HCT116 (cell line): Measurements from ENCODE around the gene PCED1A. TPM values are rescaled to one million over a fixed set of nuclear protein-coding genes. Genes with fewer than 3 reads are reported as not detected.

Experiments
- ATAC-seq: fragments of 200-7000 bp; cut with Tn5 transposase; 2 replicates; pipeline ENCODE4 v1.9.1; 2020; ENCODE audit warnings: mild to moderate bottlenecking, moderate library complexity
- BruUV-seq: library from RNA; stranded (reverse); fragments of 400-500 nt; replicated peaks from 2 replicates; lab custom pipeline; 2021; lab: Mats Ljungman, UMichigan
- CTCF ChIA-PET: fragments of 300-600 bp; sonication (Branson Sonifier 250); formaldehyde crosslinking; loops from one replicate; lab custom pipeline; 2021; ENCODE audit warnings: antibody characterized with exemption; lab: Charles Lee
- POLR2A ChIA-PET: fragments of 300-600, 350-600 bp; sonication (Branson Sonifier 250); formaldehyde crosslinking; loops from one replicate; lab custom pipeline; 2021; ENCODE audit warnings: antibody characterized with exemption; lab: Charles Lee
- RAD21 ChIA-PET, 2 experiments: fragments of 300-600 bp; sonication (Branson Sonifier 250); formaldehyde crosslinking; loops; one replicate each; lab custom pipeline; 2023; ENCODE audit warnings: low total read pairs in 2 of 2; ENCODE audit not compliant: uncharacterized antibody in 2 of 2, unreplicated experiment in 2 of 2, low non-redundant PET in 1 of 2; lab: Charles Lee
- DNase-seq: peaks from one replicate; pipeline ENCODE4 v3.0.0-alpha.2; 2010; ENCODE audit warnings: low read depth, low spot score
- H2AFZ ChIP-seq: fragments of 200-600 bp; shearing (Covaris generic), sonication (generic); 2 replicates; pipeline ENCODE4 v1.6.1; 2017; ENCODE audit warnings: low read depth, mixed run types, mixed read lengths, antibody characterized with exemption, low read length; ENCODE audit not compliant: poor library complexity, severe bottlenecking
- H3K27ac ChIP-seq: 2 replicates; pipeline ENCODE4 v1.5.1; 2012; ENCODE audit warnings: low read depth, low read length
- H3K27me3 ChIP-seq: fragments of 200-600 bp; sonication (generic); 2 replicates; pipeline ENCODE4 v1.6.1; 2016; ENCODE audit warnings: mixed run types, low read length, mixed read lengths; ENCODE audit not compliant: insufficient read depth
- H3K36me3 ChIP-seq, 2 experiments: fragments of 200-500 bp in 1 of 2; fragments of 200-600 bp in 1 of 2; sonication (Bioruptor generic) in 1 of 2; sonication (generic) in 1 of 2; 2 replicates each; pipeline versions ENCODE4 v1.5.1 to v1.6.1; 2014 to 2016; ENCODE audit warnings: low read length in 2 of 2, inconsistent platforms in 1 of 2, mixed read lengths in 1 of 2, mixed run types in 1 of 2; ENCODE audit not compliant: insufficient read depth in 2 of 2, control insufficient read depth in 1 of 2
- H3K4me1 ChIP-seq, 2 experiments: fragments of 200-600 bp in 1 of 2; sonication (generic) in 1 of 2; 2 replicates each; pipeline versions ENCODE4 v1.5.1 to v1.6.1; 2012 to 2017; ENCODE audit warnings: low read length in 2 of 2, inconsistent platforms in 1 of 2, mild to moderate bottlenecking in 1 of 2, mixed read lengths in 1 of 2, mixed run types in 1 of 2, moderate library complexity in 1 of 2; ENCODE audit not compliant: insufficient read depth in 2 of 2, control insufficient read depth in 1 of 2
- H3K4me2 ChIP-seq: fragments of 200-600 bp; sonication (generic); 2 replicates; pipeline ENCODE4 v1.6.1; 2017; ENCODE audit warnings: mixed run types, low read length, mixed read lengths
- H3K4me3 ChIP-seq, 2 experiments: fragments of 200-600 bp in 1 of 2; sonication (generic) in 1 of 2; replicated peaks in 1 of 2; 2 replicates each; pipeline ENCODE4 v1.5.1; 2011 to 2016; ENCODE audit warnings: low read length in 2 of 2, control low read depth in 1 of 2, low read depth in 1 of 2, mild to moderate bottlenecking in 1 of 2, mixed read lengths in 1 of 2, mixed run types in 1 of 2
- H3K79me2 ChIP-seq: fragments of 200-600 bp; sonication (generic); 2 replicates; pipeline ENCODE4 v1.6.1; 2017; ENCODE audit warnings: mild to moderate bottlenecking, mixed run types, low read length, moderate library complexity, mixed read lengths; ENCODE audit not compliant: insufficient read depth
- H3K9ac ChIP-seq: fragments of 200-600 bp; sonication (generic); 2 replicates; pipeline ENCODE4 v1.6.1; 2016; ENCODE audit warnings: low read length, mixed read lengths
- H3K9me2 ChIP-seq: fragments of 200-600 bp; sonication (generic), shearing (Covaris generic); 2 replicates; pipeline ENCODE4 v1.6.1; 2017; ENCODE audit warnings: mixed run types, mild to moderate bottlenecking, moderate library complexity; ENCODE audit not compliant: insufficient read depth
- H3K9me3 ChIP-seq, 2 experiments: fragments of 200-500 bp in 1 of 2; fragments of 200-600 bp in 1 of 2; sonication (Bioruptor generic) in 1 of 2; sonication (generic) in 1 of 2; 2 replicates each; pipeline ENCODE4 v1.6.1; 2014 to 2017; ENCODE audit warnings: low read length in 2 of 2, mixed read lengths in 2 of 2, inconsistent platforms in 1 of 2, low read depth in 1 of 2, mild to moderate bottlenecking in 1 of 2, mixed run types in 1 of 2, moderate library complexity in 1 of 2; ENCODE audit not compliant: control insufficient read depth in 1 of 2, insufficient read depth in 1 of 2
- H4K20me1 ChIP-seq: fragments of 200-600 bp; sonication (generic), shearing (Covaris generic); 2 replicates; pipeline ENCODE4 v1.6.1; 2017; ENCODE audit warnings: mixed run types, mild to moderate bottlenecking, moderate library complexity; ENCODE audit not compliant: insufficient read depth
- CTCF ChIP-seq, 3 experiments: fragments of 200-600 bp in 1 of 3; sonication (generic) in 1 of 3; IDR thresholded peaks in 2 of 3; conservative IDR thresholded peaks in 1 of 3; 2 replicates each; pipeline ENCODE4 v1.5.1; 2012 to 2017; ENCODE audit warnings: low read depth in 2 of 3, low read length in 2 of 3, antibody characterized with exemption in 1 of 3, borderline replicate concordance in 1 of 3, control low read depth in 1 of 3, mild to moderate bottlenecking in 1 of 3, mixed read lengths in 1 of 3, mixed run types in 1 of 3, moderate library complexity in 1 of 3; ENCODE audit not compliant: insufficient read depth in 1 of 3
- EGR1 ChIP-seq: IDR thresholded peaks from 2 replicates; pipeline ENCODE4 v1.6.1; 2012; ENCODE audit warnings: low read depth
- ELF1 ChIP-seq: IDR thresholded peaks from 2 replicates; pipeline ENCODE4 v1.6.1; 2012; ENCODE audit warnings: low read depth, borderline replicate concordance
- EZH2 ChIP-seq: fragments of 200-600 bp; sonication (generic); IDR thresholded peaks from 2 replicates; pipeline ENCODE4 v1.6.1; 2017; ENCODE audit warnings: antibody characterized with exemption, mixed run types
- POLR2A ChIP-seq: IDR thresholded peaks from 2 replicates; pipeline ENCODE4 v1.7.0; 2011; ENCODE audit warnings: borderline replicate concordance; ENCODE audit not compliant: insufficient read depth, insufficient read length; ENCODE audit errors: extremely low read depth
- RAD21 ChIP-seq: IDR thresholded peaks from 2 replicates; pipeline ENCODE4 v1.6.1; 2012; ENCODE audit warnings: low read depth, mild to moderate bottlenecking
- SIN3A ChIP-seq: IDR thresholded peaks from 2 replicates; pipeline ENCODE4 v1.6.1; 2012; ENCODE audit warnings: low read depth
- YY1 ChIP-seq: IDR thresholded peaks from 2 replicates; pipeline ENCODE4 v1.6.1; 2011; ENCODE audit warnings: low read length, low read depth, moderate library complexity, mild to moderate bottlenecking; ENCODE audit not compliant: insufficient replicate concordance; ENCODE audit errors: extremely low read depth
- ZNF274 ChIP-seq: fragments of 200-500 bp; sonication (Bioruptor generic); IDR thresholded peaks from 2 replicates; pipeline ENCODE4 v1.6.1; 2014; ENCODE audit warnings: mild to moderate bottlenecking, low read depth, low read length, inconsistent platforms
- intact Hi-C: fragments of 100-400 bp; cut with micrococcal nuclease; formaldehyde crosslinking; loops from 2 replicates; pipeline ENCODE4 v1.10.0; 2022
- total RNA-seq: library from RNA; stranded (reverse); gene quantifications from one replicate; pipeline ENCODE4 v1.2.1, GENCODE V29; 2021; ENCODE audit not compliant: unreplicated experiment
- TF ChIP-seq, protein P1 (sequence below): IDR thresholded peaks from 2 replicates; pipeline ENCODE4 v1.6.1; 2012
- TF ChIP-seq, protein P2 (sequence below): IDR thresholded peaks from 2 replicates; pipeline ENCODE4 v1.6.1; 2012

PCED1A gene
- total RNA-seq, 1 experiment from 2014 or later: 31.8 TPM

GRCh38 chr20:2849529-2849928 is 9.1 kb upstream of the PCED1A start:
- no peaks in the 10 kb centered on the region for H3K9me3 ChIP-seq
- H4K20me1 ChIP-seq: no peaks in the 10 kb centered on the region
- CTCF ChIA-PET: no interaction called here
- TF ChIP-seq, protein P1, sequence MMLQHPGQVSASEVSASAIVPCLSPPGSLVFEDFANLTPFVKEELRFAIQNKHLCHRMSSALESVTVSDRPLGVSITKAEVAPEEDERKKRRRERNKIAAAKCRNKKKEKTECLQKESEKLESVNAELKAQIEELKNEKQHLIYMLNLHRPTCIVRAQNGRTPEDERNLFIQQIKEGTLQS: no peak
- TF ChIP-seq RAD21 (no peak), CTCF (IDR thresholded peaks at IDR 0.05 in 2 of 3, conservative IDR thresholded peaks at IDR 0.05 in 1 of 3; ENCODE audit: borderline replicate concordance in 1 of 3, insufficient read depth in 1 of 3, low read depth in 2 of 3, low read length in 2 of 3) (no peak), EZH2 (no peak), ZNF274 (no peak), POLR2A (no peak), SIN3A (no peak), EGR1 (no peak), YY1 (no peak), ELF1 (no peak)
- TF ChIP-seq, protein P2, sequence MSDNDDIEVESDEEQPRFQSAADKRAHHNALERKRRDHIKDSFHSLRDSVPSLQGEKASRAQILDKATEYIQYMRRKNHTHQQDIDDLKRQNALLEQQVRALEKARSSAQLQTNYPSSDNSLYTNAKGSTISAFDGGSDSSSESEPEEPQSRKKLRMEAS: no peak
- DNase-seq: no peak
- no peak overlapping the region for H3K4me2 ChIP-seq
- no peaks in the 10 kb centered on the region for H3K9me2 ChIP-seq
- RAD21 ChIA-PET: no interaction called here
- no peak overlapping the region for H3K27ac ChIP-seq
- BruUV-seq: no TSS peak
- intact Hi-C loops: no loop called here
- no peak for ATAC-seq
- H3K36me3 ChIP-seq: no peaks in the 10 kb centered on the region
- H3K27me3 ChIP-seq: no peaks in the 10 kb centered on the region
- H3K4me1 ChIP-seq: no peaks in the 10 kb centered on the region
- H2AFZ ChIP-seq: no peak overlapping the region
- no peak overlapping the region for H3K9ac ChIP-seq
- POLR2A ChIA-PET: no interaction called here
- no peaks in the 10 kb centered on the region for H3K79me2 ChIP-seq
- H3K4me3 ChIP-seq: no peak overlapping the region
